Putamen (tissue), 1 donor: ENCODE data around the gene MYO1D.
A peak's percentile ranks its signal among the peaks of the same experiment; 100 is the strongest.

Source experiments
- DNase-seq: peaks from one replicate; pipeline ENCODE4 v3.0.0-alpha.2; 2016; ENCODE audit warnings: low spot score

The MYO1D gene

DNA sequence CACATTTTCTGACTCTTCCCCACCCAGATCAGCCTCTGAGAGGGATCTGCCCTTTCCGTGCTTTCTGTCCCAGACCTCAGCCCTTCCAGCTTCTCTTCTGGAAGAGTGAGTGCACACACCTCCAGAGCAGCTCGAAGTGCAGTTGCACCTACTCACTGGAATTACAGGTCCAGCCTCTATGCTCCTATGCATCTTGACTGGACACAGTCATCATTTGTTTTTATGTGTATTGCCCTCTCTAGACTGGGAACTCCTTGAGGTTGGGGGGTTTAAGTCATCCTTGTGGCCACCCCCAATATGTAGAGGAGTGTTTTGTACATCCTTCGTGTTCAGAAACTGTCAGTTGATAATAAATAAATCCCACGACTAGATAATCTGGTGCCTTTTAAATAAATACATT lies 308.2 kb downstream of the MYO1D start:
- no peak for DNase-seq

DNA sequence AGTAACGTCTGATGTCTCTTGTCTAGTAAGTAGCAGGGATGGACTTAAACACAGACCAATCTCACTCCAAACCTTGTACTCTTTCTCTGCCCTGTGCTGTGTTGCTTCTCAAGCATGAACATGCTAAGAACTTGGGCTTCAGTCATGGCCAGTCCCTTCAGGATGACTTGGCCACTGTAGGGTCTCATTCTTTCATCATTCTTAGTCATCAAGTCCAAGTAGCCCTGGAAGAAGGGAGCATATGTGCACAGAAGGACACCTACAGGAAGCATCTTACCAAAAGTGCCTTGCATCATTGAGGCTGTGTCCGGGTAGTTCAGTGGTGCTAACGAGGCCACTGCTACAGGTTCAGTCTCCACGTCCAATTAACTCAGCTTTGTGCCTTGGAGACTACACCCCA lies 309.4 kb downstream of the MYO1D start:
- no peak for DNase-seq

DNA sequence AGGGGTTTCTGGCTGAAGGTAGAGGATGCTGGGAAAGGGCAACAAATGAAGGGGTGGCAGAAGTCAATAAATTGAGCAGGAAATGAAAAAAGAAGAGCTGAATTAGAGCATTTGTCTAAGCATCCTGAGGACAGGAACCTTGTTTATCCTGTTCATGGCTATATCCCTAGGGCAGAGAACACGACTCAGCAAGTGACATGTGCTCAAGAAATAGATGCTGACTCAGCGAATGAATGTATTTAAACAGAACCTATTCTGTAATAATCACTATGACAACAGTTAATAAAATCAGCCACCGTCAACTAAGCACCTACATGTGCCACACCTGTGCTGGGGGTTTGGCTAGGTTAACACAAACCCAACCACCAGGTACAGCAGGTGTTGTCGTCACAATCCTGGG lies 309.8 kb downstream of the MYO1D start:
- DNase-seq, result no peak

DNA sequence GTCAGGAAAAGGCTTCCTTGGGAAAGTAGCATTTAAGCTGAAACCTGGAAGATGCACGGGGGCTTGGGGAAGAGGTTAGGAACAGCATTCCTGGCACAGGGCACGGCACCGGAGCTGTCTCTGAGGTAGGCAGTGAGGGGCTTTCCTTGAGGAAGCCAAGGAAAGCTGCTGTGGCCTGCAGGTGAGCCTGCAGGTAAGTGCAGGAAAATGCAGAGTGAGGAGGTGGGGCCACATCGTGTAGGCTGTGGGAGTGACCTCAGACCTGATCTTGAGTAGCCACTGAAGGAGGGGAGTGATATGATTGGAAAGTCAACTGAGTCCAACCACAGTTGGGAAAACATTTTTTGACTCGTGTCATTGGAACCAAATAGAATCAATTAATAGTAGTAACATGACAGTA lies 310.6 kb downstream of the MYO1D start:
- no peak for DNase-seq

DNA sequence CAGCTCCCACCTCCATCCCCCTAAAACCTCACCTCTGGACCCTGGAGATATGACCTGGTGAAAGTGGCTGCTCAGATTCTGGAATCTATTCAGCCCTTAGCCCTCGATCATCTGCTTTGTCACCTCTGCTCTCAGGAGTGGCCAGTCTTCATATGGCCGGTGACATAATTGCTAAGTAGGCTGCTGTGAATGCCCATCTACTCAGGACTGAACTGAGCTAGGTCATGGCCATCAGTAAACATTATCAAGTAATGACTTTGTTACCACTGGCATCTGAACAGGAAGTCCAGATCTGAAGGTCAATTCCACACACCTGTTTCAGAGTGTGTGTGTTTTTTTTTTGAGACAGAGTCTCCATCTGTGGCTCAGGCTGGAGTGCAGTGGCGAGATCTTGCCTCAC lies 311.5 kb downstream of the MYO1D start:
- DNase-seq, result no peak

DNA sequence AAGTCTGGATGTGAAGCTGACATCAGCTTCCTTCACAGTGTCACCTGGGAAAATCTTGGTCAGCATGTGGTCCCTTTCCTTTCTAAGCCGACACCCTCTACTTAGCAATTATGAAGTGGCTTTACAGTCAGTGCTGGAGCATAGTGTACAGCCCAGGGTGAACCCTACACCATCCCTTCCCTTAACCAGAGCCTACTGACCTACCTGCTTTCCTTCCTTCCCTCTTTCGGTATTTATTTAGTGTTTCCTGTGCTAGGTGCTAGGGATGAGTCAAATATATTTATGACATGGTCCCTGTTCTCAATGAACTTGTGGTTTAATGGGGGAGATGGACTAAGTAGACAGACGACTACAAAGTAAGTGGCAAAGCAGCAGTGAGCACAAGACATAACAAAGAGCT lies 312.6 kb downstream of the MYO1D start:
- DNase-seq, result no peak

DNA sequence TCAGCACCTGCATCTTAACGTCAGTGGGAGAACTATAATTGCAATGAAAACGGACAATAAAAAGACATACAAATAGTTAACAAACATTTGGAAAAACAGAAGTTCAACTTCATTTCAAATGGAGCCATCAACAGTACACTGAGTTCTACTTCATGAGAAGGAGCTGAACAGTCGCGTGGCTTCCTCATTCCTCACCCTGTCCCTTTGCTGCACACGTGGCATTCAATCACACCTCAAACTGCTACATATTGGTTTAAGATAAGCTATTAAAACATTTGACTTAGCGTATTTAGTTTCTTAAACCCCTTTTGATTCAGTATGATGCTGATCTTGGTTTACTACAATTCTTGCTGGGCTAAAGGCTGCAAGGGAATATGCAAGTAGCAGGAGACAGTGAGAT lies 313.3 kb downstream of the MYO1D start:
- no peak for DNase-seq

DNA sequence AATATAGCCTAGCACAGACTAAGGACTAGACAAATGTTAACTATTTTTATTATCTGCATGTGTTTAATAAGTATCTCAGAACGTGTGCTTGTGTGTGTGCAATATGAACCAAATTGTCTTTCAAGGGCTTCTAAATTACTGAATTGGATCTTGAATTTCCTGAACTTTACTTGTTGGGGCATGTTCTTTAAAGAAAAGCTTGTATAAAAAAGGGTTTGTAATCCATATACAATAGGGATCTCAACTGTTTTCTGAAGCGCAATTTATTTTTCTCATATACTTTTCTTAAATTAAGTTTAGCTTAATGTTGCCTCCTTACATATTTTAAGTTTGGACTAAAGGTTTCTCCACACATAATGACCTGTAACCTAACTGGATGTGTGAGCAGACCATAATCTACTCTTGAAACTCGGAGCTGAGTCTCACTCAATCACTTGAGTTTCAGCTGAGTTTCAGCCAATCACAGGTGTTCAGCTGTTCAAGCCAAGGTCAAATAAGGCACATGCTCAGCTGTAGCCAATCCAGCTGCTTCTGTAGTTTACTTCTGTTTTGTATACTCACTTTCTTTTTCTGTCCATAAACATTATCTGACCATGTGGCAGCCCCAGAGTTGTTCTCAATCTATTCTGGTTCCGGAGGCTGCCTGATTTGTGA lies 317.8 kb downstream of the MYO1D start:
- DNase-seq, result no peak

DNA sequence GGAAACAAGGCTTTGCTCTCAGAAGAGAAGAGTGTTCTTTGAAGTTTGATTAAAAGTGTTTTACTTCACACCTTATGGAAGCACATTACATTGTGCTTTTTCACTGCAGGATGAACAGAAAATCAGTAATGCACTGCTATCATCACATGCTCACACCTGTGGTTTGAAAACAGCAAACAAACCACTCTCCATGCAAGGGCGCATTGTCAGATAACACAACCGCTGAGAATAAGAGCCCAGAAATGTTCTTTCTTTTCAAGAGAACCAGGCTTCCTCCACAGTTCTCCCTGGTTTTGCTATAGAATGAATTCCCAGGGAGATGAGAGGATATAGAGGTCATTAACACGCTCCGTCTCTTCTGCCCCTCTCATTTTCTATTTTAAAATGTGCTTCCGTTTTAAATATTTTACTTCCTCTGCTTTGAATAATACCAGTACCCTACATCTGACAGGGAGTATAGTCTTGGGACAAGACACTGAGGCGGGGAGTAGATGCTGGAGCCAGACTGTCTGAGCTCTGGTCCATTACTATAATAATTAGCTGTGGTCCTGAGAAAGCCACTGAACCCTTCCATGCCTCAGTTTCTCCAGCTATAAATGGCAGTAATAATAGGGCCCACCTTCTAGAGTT lies 318.5 kb downstream of the MYO1D start:
- no peak for DNase-seq

DNA sequence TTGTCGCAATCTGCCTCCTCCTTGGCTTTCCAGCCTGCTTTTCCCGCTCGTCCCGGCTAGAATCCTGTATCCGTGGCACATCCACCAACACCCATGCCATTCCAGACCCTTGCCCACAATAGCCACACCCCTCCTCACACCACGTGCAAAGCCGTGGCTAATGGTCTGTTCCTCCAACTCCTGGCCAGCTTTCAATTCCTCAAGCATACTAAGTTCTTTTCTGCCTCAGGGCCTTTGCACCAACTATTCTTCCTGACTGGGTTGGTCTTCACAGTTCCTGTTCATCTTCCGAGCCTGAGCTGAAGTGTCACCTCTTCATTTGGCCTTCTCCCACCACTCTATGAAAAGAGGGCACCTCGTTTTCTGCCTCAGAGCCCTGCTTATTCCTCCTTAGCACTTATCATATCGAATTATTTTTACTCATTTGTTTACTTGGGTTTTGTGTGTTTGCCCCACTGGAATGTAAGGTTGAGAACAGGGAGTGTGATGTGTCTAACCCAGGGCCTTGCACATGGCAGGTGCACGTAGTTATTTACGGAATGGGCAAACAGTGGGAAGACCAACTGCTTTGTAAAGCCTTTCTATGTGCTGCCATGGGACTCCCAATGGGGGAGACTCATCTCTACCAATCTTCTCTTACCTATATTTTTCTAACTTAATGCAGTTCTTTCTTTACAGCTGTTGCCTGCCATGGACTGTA lies 321.2 kb downstream of the MYO1D start:
- DNase-seq, result no peak

DNA sequence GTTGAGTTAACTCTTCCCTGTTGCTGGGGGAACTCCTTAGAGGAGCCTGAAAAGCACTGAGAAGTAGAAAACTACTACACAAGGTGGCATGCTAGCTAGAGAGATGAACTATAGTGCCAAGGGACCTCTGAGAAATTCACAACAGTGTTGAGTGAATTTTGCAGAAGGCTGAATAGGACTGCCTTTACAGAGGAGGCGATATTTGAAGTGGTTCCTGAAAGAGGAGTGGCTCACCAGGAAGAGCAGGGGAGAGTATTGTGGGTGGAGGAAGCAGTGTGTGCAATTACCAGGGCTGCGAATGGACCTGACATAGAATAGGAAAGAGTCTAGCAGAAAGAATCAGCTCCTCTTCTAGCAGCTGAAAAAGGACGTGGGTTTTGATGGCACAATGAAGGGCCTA lies 323.8 kb downstream of the MYO1D start:
- DNase-seq, result no peak

DNA sequence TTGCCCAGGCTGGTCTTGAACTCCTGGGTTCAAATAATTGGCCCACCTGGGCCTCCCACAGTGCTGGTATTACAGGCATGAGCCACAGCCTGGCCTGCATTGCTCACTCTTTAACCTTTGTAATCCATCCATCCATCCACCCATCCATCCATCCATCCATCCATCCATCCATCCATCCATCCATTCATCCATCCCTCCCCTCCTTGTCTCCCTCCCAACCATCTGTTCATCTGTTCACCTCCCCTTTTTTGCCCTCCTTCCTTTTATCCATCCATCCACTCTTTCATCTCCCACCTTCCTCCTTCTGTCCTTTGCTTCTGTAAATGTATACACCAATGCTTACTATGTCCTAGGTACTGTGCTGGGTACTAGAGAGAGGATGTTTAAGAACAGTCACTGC lies 324.6 kb downstream of the MYO1D start:
- DNase-seq, result no peak

DNA sequence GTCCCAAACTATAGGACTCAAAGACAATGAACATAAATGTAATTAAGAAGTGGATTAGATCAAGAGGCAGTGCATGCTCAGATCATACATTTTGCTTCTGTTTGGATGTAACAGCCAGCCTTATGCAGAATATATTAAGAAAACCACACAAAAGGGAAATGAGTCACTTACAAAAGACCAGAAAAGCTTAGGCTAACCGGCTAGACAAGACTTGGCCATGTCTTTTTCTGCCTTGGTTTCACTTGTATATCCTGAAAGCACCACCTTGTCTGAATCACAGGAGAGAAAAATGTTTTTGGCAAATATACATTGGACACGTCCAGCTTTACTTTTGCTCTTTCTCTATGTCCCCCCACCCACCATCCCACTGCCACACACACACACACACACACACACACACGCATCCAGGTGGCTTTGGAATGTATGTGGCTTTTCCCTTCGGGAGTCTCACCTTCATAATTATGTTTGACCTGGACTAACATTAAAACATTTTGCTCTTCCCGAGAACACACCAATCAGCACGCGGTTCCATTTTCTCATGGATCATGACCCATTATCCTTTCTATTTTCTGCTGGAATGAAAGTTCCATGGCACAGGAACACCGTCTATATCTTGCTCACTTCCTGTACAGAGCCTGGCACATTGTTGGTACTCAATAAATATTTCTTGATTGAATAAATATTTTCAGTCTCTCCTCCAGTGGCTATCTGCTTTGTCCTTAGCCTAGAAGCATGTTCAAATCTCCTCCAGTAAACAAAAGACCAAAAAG lies 325.6 kb downstream of the MYO1D start:
- DNase-seq, result no peak

DNA sequence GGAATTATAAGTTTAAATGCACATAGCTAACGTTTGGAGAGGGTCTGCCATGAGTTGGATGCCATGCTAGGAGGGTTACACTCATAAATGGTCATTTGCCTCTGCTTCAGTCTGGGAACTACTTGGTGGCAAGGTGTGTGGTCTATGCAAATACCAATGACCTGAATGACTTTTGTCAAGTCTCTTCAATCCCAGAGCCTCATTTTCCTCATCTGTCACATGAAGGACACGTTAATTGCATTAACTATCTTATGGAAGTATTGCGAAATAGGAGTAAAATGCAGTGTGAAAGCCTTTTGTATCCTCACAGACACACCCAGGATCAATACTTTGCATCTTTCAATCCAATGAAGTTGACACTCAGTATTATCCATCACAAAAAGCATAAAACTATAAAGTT lies 327.4 kb downstream of the MYO1D start:
- DNase-seq, result no peak

DNA sequence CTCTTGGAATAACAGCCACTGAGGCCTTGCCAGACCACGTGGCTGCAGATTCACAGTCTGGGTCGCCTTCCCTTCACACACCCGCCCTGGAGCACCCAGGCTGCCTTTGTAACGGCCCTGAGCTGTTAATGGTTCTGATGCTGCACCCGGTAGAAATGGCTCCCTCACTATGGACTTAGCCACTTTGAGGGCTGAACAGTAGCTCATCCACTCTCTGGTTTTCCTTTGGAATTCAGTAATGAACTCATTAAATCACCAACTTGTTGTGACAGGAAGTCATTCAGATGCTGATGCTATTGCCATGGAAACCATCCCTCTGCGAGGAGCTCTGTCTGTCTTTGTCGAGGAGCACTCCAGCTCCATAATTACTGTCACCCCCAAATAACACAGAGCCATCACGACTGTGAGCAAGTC lies 330.9 kb downstream of the MYO1D start:
- DNase-seq, result peak; percentile 82

DNA sequence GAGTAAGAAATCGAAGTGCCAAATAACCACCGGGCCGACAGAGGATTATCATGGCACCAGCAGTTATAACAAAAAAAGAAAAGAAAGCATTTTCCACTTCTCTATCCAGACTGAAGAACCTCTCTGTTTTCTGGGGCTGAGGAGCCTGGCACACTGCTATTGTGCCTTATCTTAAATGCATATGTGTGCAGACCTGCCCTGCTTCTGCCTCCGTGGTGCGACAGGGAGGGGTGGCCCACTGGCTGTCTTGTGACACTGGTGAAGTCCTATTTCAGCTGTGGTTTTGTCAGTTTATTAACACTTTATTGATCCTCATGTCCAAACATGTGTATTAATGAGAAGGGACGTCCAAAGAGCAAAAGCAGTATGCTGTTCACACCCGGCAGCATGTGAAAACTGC lies 334.7 kb downstream of the MYO1D start:
- DNase-seq, result no peak

DNA sequence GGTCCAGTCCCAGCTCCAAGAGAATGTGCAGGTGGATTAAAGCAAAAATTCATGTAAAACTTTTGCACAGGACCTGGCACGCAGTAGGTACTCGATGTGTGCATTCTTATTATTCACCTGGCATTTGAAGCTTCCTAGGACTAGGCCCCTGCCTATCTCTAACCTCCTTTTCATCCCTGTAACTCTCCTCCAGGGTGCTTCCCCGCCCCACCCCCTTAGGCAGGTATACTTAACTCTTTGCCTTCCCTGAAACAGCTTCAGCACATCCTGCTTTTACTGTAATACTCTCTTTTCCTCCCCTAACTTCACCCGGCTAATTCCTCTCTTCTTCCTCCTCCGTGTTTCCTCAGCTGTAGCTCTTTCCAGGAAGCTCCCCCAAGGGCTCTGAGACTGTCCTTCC lies 335.3 kb downstream of the MYO1D start:
- no peak for DNase-seq

DNA sequence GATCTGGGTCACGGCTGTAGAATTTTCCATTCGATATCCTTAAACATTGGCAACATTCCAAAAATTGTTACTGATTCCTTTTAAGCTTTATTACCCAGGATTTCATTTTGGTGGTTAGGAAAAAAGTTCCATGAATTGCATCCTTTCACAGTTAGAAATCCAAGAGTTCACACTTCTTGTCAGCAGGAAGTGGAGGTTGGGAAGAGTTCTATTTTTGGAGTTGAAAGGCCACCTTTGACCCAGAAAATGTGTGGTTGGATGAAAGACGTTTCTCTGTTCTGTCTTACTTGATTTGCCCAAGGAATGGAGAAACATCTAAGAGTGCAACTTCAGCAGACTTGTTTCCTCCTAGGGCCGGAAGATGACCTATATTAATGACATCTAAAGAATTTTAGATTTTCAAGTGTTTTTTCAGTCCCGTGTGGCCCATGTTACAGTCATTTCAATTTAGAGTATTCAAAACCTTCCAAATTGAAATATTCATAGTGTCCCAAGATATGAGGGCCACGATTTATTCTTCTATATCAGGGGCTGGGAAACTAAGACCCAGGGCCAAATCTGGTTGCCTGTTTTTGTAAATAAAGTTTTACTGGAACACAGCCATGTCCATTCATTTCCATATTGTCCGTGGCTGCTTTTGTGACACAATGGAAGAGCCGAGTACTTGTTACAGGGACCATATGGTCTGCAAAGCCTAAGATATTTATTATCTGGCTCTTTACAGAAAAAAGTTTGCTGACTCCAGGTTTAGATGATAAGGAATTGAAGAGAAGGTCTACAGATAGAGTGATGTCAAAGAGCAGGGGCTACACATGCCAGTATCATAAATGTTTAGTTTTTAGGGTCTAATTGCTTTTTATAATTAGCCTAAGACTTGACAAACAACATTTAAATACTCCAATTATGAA lies 339.9 kb downstream of the MYO1D start:
- DNase-seq, result no peak

DNA sequence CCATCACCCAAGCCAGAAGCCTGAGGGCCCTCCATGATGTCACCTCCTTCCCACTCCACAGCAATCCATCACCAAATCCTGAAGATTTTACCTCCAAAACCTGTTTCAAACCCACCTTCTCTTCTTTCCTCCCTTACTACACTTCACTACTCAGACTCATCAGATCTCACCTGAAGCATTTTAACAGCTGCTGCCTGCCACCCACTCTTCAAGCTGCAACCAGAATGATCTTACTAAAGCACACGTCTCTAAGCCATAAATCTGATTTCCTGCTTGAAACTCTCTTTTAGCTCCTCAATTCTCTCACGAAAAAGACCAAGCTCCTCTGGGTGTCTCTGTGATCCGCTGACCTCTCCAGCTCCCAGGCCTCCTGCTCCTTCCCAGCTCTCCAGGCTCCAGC lies 343.6 kb downstream of the MYO1D start:
- no peak for DNase-seq

DNA sequence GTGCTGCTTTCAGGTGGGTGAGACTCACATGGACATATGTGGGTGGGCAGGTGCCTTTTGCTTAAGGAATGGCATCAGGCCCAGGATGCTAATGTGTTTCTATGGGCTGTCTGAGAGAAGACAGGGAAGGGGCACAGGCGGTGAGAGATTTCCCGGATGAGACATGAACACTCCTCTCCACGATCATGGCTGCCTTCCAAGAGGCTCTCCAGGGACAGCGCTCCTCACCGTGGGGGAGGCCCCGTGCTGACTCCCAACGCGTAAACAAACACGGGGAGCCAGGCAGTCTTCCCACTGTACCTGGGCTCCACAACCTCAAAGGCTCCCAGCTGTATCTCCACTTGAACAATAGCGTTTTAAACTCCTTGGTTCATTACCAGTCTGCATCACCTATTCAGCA lies 347.3 kb downstream of the MYO1D start:
- no peak for DNase-seq

DNA sequence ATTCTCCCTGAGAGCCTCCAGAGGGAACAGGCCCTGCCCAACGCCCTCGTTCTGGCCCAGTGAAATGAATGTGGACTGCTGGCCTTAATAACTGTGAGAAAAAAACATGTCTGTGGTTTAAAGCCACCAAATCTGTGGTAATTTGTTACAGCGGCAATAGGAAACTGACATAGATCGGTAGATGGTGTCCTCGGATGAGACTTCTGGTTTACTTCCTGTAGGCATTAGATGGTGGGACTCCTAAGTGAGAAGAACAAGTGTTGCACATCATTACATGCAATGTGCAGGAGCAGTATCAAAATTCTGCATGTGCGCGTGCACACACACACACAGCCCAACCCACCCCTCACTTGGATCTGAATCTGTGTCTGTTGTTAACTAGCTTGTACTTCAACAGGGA lies 348.1 kb downstream of the MYO1D start:
- no peak for DNase-seq

DNA sequence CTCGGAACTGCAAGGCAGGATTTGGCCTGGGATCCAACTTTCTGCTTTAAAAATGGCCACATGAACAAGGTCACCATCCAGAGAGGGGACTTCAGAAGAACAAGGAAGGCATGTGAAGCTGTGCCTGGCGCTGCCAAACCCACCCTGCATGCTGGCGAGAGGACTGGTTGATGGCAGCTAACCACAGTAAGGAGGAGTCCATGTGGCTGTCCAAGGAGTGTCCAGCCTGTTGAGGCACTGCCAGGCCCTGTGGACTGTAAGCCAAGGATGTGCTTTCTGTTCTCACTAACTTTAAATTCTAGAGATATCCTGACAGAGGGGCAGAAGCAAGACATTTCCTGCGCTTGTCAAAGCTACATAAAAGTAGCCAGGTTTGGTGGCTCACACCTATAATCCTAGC lies 349.8 kb downstream of the MYO1D start:
- DNase-seq, result no peak
